ENCODE data around the gene BPIFA3.
"Not testable (repeated sequence)": the region's sequence is repeated elsewhere in the genome, so short reads cannot be mapped to it uniquely, and the experiment has no call there.

The BPIFA3 gene

GRCh38 chr20:33217052-33217451, at the start of gene BPIFA3:
Gene BPIFA3 (plus strand): TSS chr20:33217352. CDS start chr20:33217537, 185 bp downstream.
- DNase-seq = no peak

GRCh38 chr20:33167859-33168258, 49.3 kb upstream of the BPIFA3 start, which contains the start of gene BPIFA2:
Gene BPIFA2 (plus strand): TSS chr20:33168159. CDS start chr20:33169146, 987 bp downstream.
- no peak for DNase-seq

GRCh38 chr20:33169176-33169794, 47.9 kb upstream of the BPIFA3 start:
- DNase-seq = no peak

GRCh38 chr20:33172781-33173180, 44.4 kb upstream of the BPIFA3 start:
- DNase-seq = no peak

GRCh38 chr20:33175123-33175522, 42.0 kb upstream of the BPIFA3 start:
- no peak for DNase-seq

- DNase-seq = no peak
Measured at GRCh38 chr20:33176101-33176500, 41.1 kb upstream of the BPIFA3 start.

- DNase-seq = no peak
Measured at GRCh38 chr20:33177866-33178265, 39.3 kb upstream of the BPIFA3 start.

GRCh38 chr20:33178726-33179125, 38.4 kb upstream of the BPIFA3 start:
- DNase-seq = peak; percentile 74

GRCh38 chr20:33180169-33180568, 37.0 kb upstream of the BPIFA3 start:
- no peak for DNase-seq

- DNase-seq = no peak
Measured at GRCh38 chr20:33181482-33182093, 35.6 kb upstream of the BPIFA3 start.

- no peak for DNase-seq
Measured at GRCh38 chr20:33183312-33183711, 33.8 kb upstream of the BPIFA3 start.

GRCh38 chr20:33185031-33185590, 32.0 kb upstream of the BPIFA3 start:
- not testable (repeated sequence) for DNase-seq

- DNase-seq = no peak
Measured at GRCh38 chr20:33187491-33187890, 29.7 kb upstream of the BPIFA3 start.

- DNase-seq = no peak
Measured at GRCh38 chr20:33188421-33188820, 28.7 kb upstream of the BPIFA3 start.

- no peak for DNase-seq
Measured at GRCh38 chr20:33191484-33191883, 25.7 kb upstream of the BPIFA3 start.

- DNase-seq = no peak
Measured at GRCh38 chr20:33191955-33192354, 25.2 kb upstream of the BPIFA3 start.

GRCh38 chr20:33192912-33193501, 24.1 kb upstream of the BPIFA3 start:
- no peak for DNase-seq

GRCh38 chr20:33199026-33199425, 18.1 kb upstream of the BPIFA3 start:
- DNase-seq = no peak

GRCh38 chr20:33202451-33202850, 14.7 kb upstream of the BPIFA3 start:
- DNase-seq = no peak

- DNase-seq = no peak
Measured at GRCh38 chr20:33203444-33203843, 13.7 kb upstream of the BPIFA3 start.

- peak; percentile 89 for DNase-seq
Measured at GRCh38 chr20:33209789-33210188, 7.4 kb upstream of the BPIFA3 start.

- no peak for DNase-seq
Measured at GRCh38 chr20:33210371-33210770, 6.8 kb upstream of the BPIFA3 start.

GRCh38 chr20:33211817-33212424, 5.2 kb upstream of the BPIFA3 start:
- peak; percentile 84 for DNase-seq

GRCh38 chr20:33224399-33224798, 7.2 kb downstream of the BPIFA3 start:
- no peak for DNase-seq

All from islet precursor cell (in vitro differentiated cells).